Stimulated activated CD4-positive, alpha-beta T cell treated with anti-CD3 and anti-CD28 coated beads, TNF-alpha, amount 100 ng/mL, for 48 hours (primary cell): ENCODE data around the gene PRCC.

Source experiments
- DNase-seq, 3 donors: peaks; one replicate each; pipeline ENCODE4 v3.0.0-alpha.2; 2020; ENCODE audit warnings: low read depth in 3 of 3

The PRCC gene

GRCh38 chr1:156767101-156767878 lies at the start of gene PRCC:
Gene PRCC, plus strand, starts transcription at chr1:156767535. Its CDS starts 237 bp downstream, at chr1:156767772.
- peak; percentile 89 to 97 (median 90) for DNase-seq

- no peak for DNase-seq
Observed at GRCh38 chr1:156721131-156721530, 46.2 kb upstream of the PRCC start.

- DNase-seq: no peak
Observed at GRCh38 chr1:156721535-156721934, 45.8 kb upstream of the PRCC start.

GRCh38 chr1:156725683-156726280 lies 41.6 kb upstream of the PRCC start:
- peak; percentile 49 to 72 (median 67) for DNase-seq

GRCh38 chr1:156726549-156727226 lies 40.6 kb upstream of the PRCC start:
- DNase-seq: no peak

GRCh38 chr1:156727492-156727891 lies 39.8 kb upstream of the PRCC start:
- no peak for DNase-seq

- DNase-seq: peak in 2 of 3 donors; percentile 71 to 77
Observed at GRCh38 chr1:156727926-156728598, 39.3 kb upstream of the PRCC start, which contains the start of gene METTL25B. Gene METTL25B, plus strand, starts transcription at chr1:156728469. Its CDS starts 636 bp downstream, at chr1:156729105.

- DNase-seq: peak; percentile 92 to 97 (median 94)
Observed at GRCh38 chr1:156728599-156729462, 38.5 kb upstream of the PRCC start, which contains the start of gene ISG20L2. Gene ISG20L2, minus strand, starts transcription at chr1:156728766. Its CDS starts 1,114 bp downstream, at chr1:156727652.

- DNase-seq: no peak
Observed at GRCh38 chr1:156733989-156734584, 33.2 kb upstream of the PRCC start.

GRCh38 chr1:156738407-156738806 lies 28.9 kb upstream of the PRCC start:
- DNase-seq: no peak

- DNase-seq: no peak
Observed at GRCh38 chr1:156738916-156739315, 28.4 kb upstream of the PRCC start.

- DNase-seq: no peak
Observed at GRCh38 chr1:156740237-156740740, 27.0 kb upstream of the PRCC start.

GRCh38 chr1:156740741-156741480 lies 26.4 kb upstream of the PRCC start, which contains the start of gene MRPL24:
Gene MRPL24, minus strand, starts transcription at chr1:156741088. Its CDS starts 2,384 bp downstream, at chr1:156738704.
- peak; percentile 91 to 97 (median 94) for DNase-seq

GRCh38 chr1:156741481-156741983 lies 25.8 kb upstream of the PRCC start:
- no peak for DNase-seq

- DNase-seq: no peak
Observed at GRCh38 chr1:156742017-156742416, 25.3 kb upstream of the PRCC start.

GRCh38 chr1:156742801-156743200 lies 24.5 kb upstream of the PRCC start:
- no peak for DNase-seq

GRCh38 chr1:156743367-156744302 lies 23.7 kb upstream of the PRCC start:
- DNase-seq: no peak

- DNase-seq: no peak
Observed at GRCh38 chr1:156744344-156744743, 23.0 kb upstream of the PRCC start.
